Transverse colon (tissue), 4 donors: ENCODE results near the gene OTULINL. TPM values are rescaled to one million over a fixed set of nuclear protein-coding genes. Genes with fewer than 3 reads are reported as not detected.
A peak's percentile ranks its signal among the peaks of the same experiment; 100 is the strongest.

Experiments
- DNase-seq: peaks from one replicate; pipeline ENCODE4 v3.0.0-alpha.2; 2019
- H3K27ac ChIP-seq, 4 donors: fragments of 200-600 bp; sonication (generic); 2 replicates each; pipeline ENCODE4 v1.5.1; 2016 to 2018; ENCODE audit warnings: inconsistent platforms in 4 of 4
- H3K27me3 ChIP-seq: fragments of 200-600 bp; sonication (generic); 2 replicates; pipeline ENCODE4 v1.5.1; 2017; ENCODE audit warnings: inconsistent platforms
- H3K36me3 ChIP-seq, 4 donors: fragments of 200-600 bp; sonication (generic); 2 replicates each; pipeline ENCODE4 v1.5.1; 2017 to 2019; ENCODE audit warnings: inconsistent platforms in 4 of 4
- H3K4me1 ChIP-seq, 4 donors: fragments of 200-600 bp; sonication (generic); 2 replicates each; pipeline ENCODE4 v1.5.1; 2017 to 2020; ENCODE audit warnings: inconsistent platforms in 4 of 4
- H3K4me3 ChIP-seq, 4 donors: fragments of 200-600 bp; sonication (generic); 1 replicate in 1 of 4; 2 replicates in 3 of 4; pipeline versions ENCODE4 v1.5.1 to v1.6.1; 2017 to 2019; ENCODE audit warnings: inconsistent platforms in 4 of 4
- H3K9me3 ChIP-seq, 2 donors: fragments of 200-600 bp; sonication (generic); 2 replicates each; pipeline ENCODE4 v1.5.1; 2017 to 2019; ENCODE audit warnings: inconsistent platforms in 2 of 2
- CTCF ChIP-seq, 5 experiments: fragments of 200-600 bp in 3 of 5; fragments of 450-650 bp in 2 of 5; sonication (generic) in 3 of 5; IDR thresholded peaks; 1 replicate in 2 of 5; 2 replicates in 3 of 5; pipeline ENCODE4 v1.5.1; 2016 to 2017; ENCODE audit warnings: antibody characterized with exemption in 5 of 5, inconsistent platforms in 3 of 5, mild to moderate bottlenecking in 2 of 5, moderate library complexity in 1 of 5
- EP300 ChIP-seq: sonication (generic); formaldehyde crosslinking; IDR thresholded peaks from one replicate; pipeline ENCODE4 v1.6.1; 2017; ENCODE audit warnings: antibody characterized with exemption, low read depth
- POLR2A ChIP-seq: fragments of 450-650 bp; IDR thresholded peaks from one replicate; pipeline ENCODE4 v1.6.1; 2016; ENCODE audit warnings: antibody characterized with exemption, mild to moderate bottlenecking, moderate library complexity
- POLR2AphosphoS5 ChIP-seq, 3 donors: sonication (generic); formaldehyde crosslinking; IDR thresholded peaks; one replicate each; pipeline ENCODE4 v1.6.1; 2016; ENCODE audit warnings: antibody characterized with exemption in 3 of 3
- WGBS, 2 donors: methylation state at CpG; one replicate each; pipeline ENCODE4 v1.1.5; 2018; ENCODE audit warnings: low coverage in 1 of 2; 5-methylcytosine and 5-hydroxymethylcytosine counted together
- in situ Hi-C, 4 donors: fragments of 200-750 bp; cut with MboI; loops; one replicate each; pipeline versions ENCODE4 v1.15.0 to v1.15.1; 2017; ENCODE audit warnings: low sequenced_read_pairs in 3 of 4, low pct_ligation_motif_present in 1 of 4, low pct_unique_long_range_greater_than_20kb in 1 of 4
- intact Hi-C: fragments of 100-400 bp; cut with DNase I; formaldehyde crosslinking; loops from one replicate; pipeline ENCODE4 v1.15.1; 2023; ENCODE audit warnings: low total_unique reads
- total RNA-seq, 4 donors: library from RNA; depleted of rRNA; stranded (reverse); fragments of >200 nt; gene quantifications; one replicate each; pipeline ENCODE4 v1.1.0, GENCODE V29; 2016

Gene OTULINL
- total RNA-seq, 4 donors from 2014 or later, result 6.2 to 61.0 (median 27.3) TPM

- H3K9me3 ChIP-seq, result no peaks in the 10 kb centered on the region
- H3K27me3 ChIP-seq, result no peaks in the 10 kb centered on the region
- no peak for DNase-seq
- TF ChIP-seq POLR2A (no peak), CTCF (IDR thresholded peaks at IDR 0.05) (no peak), EP300 (no peak), POLR2AphosphoS5 (IDR thresholded peaks at IDR 0.05) (no peak)
- H3K27ac ChIP-seq, result no peak overlapping the region
- in situ Hi-C loops, result no loop called here
- no peak overlapping the region for H3K4me3 ChIP-seq
- H3K36me3 ChIP-seq, result no peaks in the 10 kb centered on the region
- intact Hi-C loops, result no loop called here
- H3K4me1 ChIP-seq, result peaks cover 0 to 24% (median 3%) of the 10 kb centered on the region in 4 donors
Measured at GRCh38 chr5:14572385-14572784, 9.2 kb upstream of the OTULINL start.

- Histone ChIP-seq H3K27me3 (no peaks in the 10 kb centered on the region), H3K9me3 (no peaks in the 10 kb centered on the region), H3K27ac (no peak overlapping the region), H3K4me3 (no peak overlapping the region), H3K36me3 (no peaks in the 10 kb centered on the region), H3K4me1 (peaks cover 0 to 24% (median 3%) of the 10 kb centered on the region in 4 donors)
- intact Hi-C loops (no loop called here), in situ Hi-C loops (no loop called here)
- WGBS, 2 donors, result 88 to 93% methylated on average over 2 to 4 of the region's 4 CpGs
- no peak for DNase-seq
- no peak for TF ChIP-seq EP300
- TF ChIP-seq CTCF (IDR thresholded peaks at IDR 0.05), result no peak
- TF ChIP-seq POLR2A, result no peak
- no peak for TF ChIP-seq POLR2AphosphoS5 (IDR thresholded peaks at IDR 0.05)
Measured at GRCh38 chr5:14572836-14573235, 8.8 kb upstream of the OTULINL start.

GRCh38 chr5:14574096-14574495 lies 7.5 kb upstream of the OTULINL start:
- DNase-seq, result no peak
- H3K36me3 ChIP-seq, result no peaks in the 10 kb centered on the region
- WGBS, 2 donors, result 48 to 57% methylated on average over 3 of the region's 3 CpGs
- H3K4me1 ChIP-seq, result peaks cover 0 to 24% (median 3%) of the 10 kb centered on the region in 4 donors
- in situ Hi-C loops, result no loop called here
- intact Hi-C loops, result no loop called here
- no peak for TF ChIP-seq POLR2AphosphoS5 (IDR thresholded peaks at IDR 0.05)
- TF ChIP-seq EP300, result no peak
- H3K9me3 ChIP-seq, result no peaks in the 10 kb centered on the region
- H3K27ac ChIP-seq, result peak overlapping the region; percentile 39 to 60 (median 51)
- no peak overlapping the region for H3K4me3 ChIP-seq
- H3K27me3 ChIP-seq, result no peaks in the 10 kb centered on the region

GRCh38 chr5:14574891-14575508 lies 6.6 kb upstream of the OTULINL start:
- Histone ChIP-seq H3K4me3 (no peak overlapping the region), H3K27ac (peak overlapping the region; percentile 39 to 60 (median 51)), H3K4me1 (peaks cover 0 to 25% (median 3%) of the 10 kb centered on the region in 4 donors), H3K9me3 (no peaks in the 10 kb centered on the region), H3K36me3 (no peaks in the 10 kb centered on the region), H3K27me3 (no peaks in the 10 kb centered on the region)
- intact Hi-C loops, result no loop called here
- in situ Hi-C loops, result no loop called here
- TF ChIP-seq POLR2AphosphoS5 (IDR thresholded peaks at IDR 0.05), result peak in 1 of 3 donors; percentile 24
- no peak for TF ChIP-seq EP300
- WGBS, 2 donors, result 69% methylated on average over 2 of the region's 2 CpGs; no CpG with 5 or more reads in 1 of the 2 donors
- peak; percentile 80 for DNase-seq

- no peak overlapping the region for H3K4me3 ChIP-seq
- in situ Hi-C loops (no loop called here), intact Hi-C loops (no loop called here)
- H3K27ac ChIP-seq, result no peak overlapping the region
- TF ChIP-seq CTCF (IDR thresholded peaks at IDR 0.05) (no peak), POLR2AphosphoS5 (IDR thresholded peaks at IDR 0.05) (no peak), EP300 (no peak), POLR2A (no peak)
- no peaks in the 10 kb centered on the region for H3K27me3 ChIP-seq
- no peak for DNase-seq
- peaks cover 5 to 37% (median 10%) of the 10 kb centered on the region in 4 donors for H3K4me1 ChIP-seq
- no peaks in the 10 kb centered on the region for H3K36me3 ChIP-seq
- WGBS, 2 donors, result 86 to 96% methylated on average over 4 to 7 of the region's 7 CpGs
- H3K9me3 ChIP-seq, result no peaks in the 10 kb centered on the region
Measured at GRCh38 chr5:14576206-14576605, 5.4 kb upstream of the OTULINL start.
